Hepatocyte (in vitro differentiated cells): ENCODE data around the gene TBXAS1. TPM values are rescaled to one million over a fixed set of nuclear protein-coding genes. Genes with fewer than 3 reads are reported as not detected.

ENCODE experiments used
- DNase-seq: peaks from one replicate; pipeline ENCODE4 v3.0.0-alpha.2; 2016; ENCODE audit warnings: low spot score
- H2AFZ ChIP-seq: fragments of 200-600 bp; sonication (generic); 2 replicates; pipeline ENCODE4 v1.6.0; 2016; ENCODE audit warnings: antibody characterized with exemption, mild to moderate bottlenecking
- H3K27ac ChIP-seq: fragments of 200-600 bp; sonication (generic); 2 replicates; pipeline ENCODE4 v1.5.1; 2016; ENCODE audit warnings: mild to moderate bottlenecking
- H3K27me3 ChIP-seq: fragments of 200-600 bp; sonication (generic); 2 replicates; pipeline ENCODE4 v1.6.1; 2016
- H3K36me3 ChIP-seq: fragments of 200-600 bp; sonication (generic); replicated peaks from 2 replicates; pipeline ENCODE4 v1.5.1; 2016; ENCODE audit warnings: low read depth; ENCODE audit not compliant: insufficient read depth
- H3K4me1 ChIP-seq: fragments of 200-600 bp; sonication (generic); 2 replicates; pipeline ENCODE4 v1.5.1; 2016; ENCODE audit warnings: mild to moderate bottlenecking, moderate library complexity; ENCODE audit not compliant: insufficient read depth
- H3K4me2 ChIP-seq: fragments of 200-600 bp; sonication (generic); 2 replicates; pipeline ENCODE4 v1.6.0; 2016
- H3K4me3 ChIP-seq: fragments of 200-600 bp; sonication (generic); 2 replicates; pipeline ENCODE4 v1.5.1; 2016; ENCODE audit warnings: mild to moderate bottlenecking
- H3K79me2 ChIP-seq: fragments of 200-600 bp; sonication (generic); 2 replicates; pipeline ENCODE4 v1.6.0; 2017; ENCODE audit warnings: mild to moderate bottlenecking
- H3K9me2 ChIP-seq: fragments of 200-600 bp; sonication (generic); replicated peaks from 2 replicates; pipeline ENCODE4 v1.6.0; 2017; ENCODE audit warnings: mild to moderate bottlenecking; ENCODE audit not compliant: insufficient read depth
- H3K9me3 ChIP-seq: fragments of 200-600 bp; sonication (generic); 2 replicates; pipeline ENCODE4 v1.5.1; 2016; ENCODE audit warnings: low read depth, mild to moderate bottlenecking
- H4K20me1 ChIP-seq: fragments of 200-600 bp; sonication (generic); 2 replicates; pipeline ENCODE4 v1.6.0; 2016; ENCODE audit warnings: mild to moderate bottlenecking; ENCODE audit not compliant: insufficient read depth, poor library complexity, severe bottlenecking
- CTCF ChIP-seq: fragments of 200-600 bp; sonication (generic); IDR thresholded peaks from 2 replicates; pipeline ENCODE4 v1.5.1; 2016; ENCODE audit warnings: antibody characterized with exemption, mild to moderate bottlenecking; ENCODE audit not compliant: poor library complexity
- EZH2 ChIP-seq: fragments of 200-600 bp; sonication (generic); IDR thresholded peaks from 2 replicates; pipeline ENCODE4 v1.6.1; 2016; ENCODE audit warnings: antibody characterized with exemption, mild to moderate bottlenecking, borderline replicate concordance
- EZH2phosphoT487 ChIP-seq: fragments of 200-600 bp; sonication (generic); IDR thresholded peaks from one replicate; pipeline ENCODE4 v1.6.1; 2018; ENCODE audit warnings: antibody characterized with exemption, mild to moderate bottlenecking, low read depth, moderate library complexity; ENCODE audit not compliant: unreplicated experiment, severe bottlenecking
- WGBS: methylation state at CpG from one replicate; pipeline ENCODE4 v1.1.6; 2016; ENCODE audit warnings: low lambda C conversion rate; ENCODE audit errors: missing lambda C conversion rate; 5-methylcytosine and 5-hydroxymethylcytosine counted together
- polyA plus RNA-seq: library from polyadenylated mRNA; unstranded; fragments of >200 nt; fragmentation: Nextera tagmentation; extraction: Ambion mirVana; gene quantifications from 2 replicates; pipeline ENCODE4 v1.2.1, GENCODE V29; 2016
- total RNA-seq: library from RNA; depleted of rRNA; stranded (reverse); fragments of >200 nt; gene quantifications from 2 replicates; pipeline ENCODE4 v1.2.3, GENCODE V29; 2014

TBXAS1 gene
- total and polyA plus RNA-seq, 2 experiments from 2014 or later: 3.9 to 11.5 TPM

- Histone ChIP-seq H3K4me1 (no peaks in the 10 kb centered on the region), H3K9me2 (no peaks in the 10 kb centered on the region), H3K4me2 (no peak overlapping the region), H3K27me3 (no peaks in the 10 kb centered on the region), H3K4me3 (no peak overlapping the region), H3K79me2 (no peaks in the 10 kb centered on the region), H2AFZ (no peak overlapping the region), H3K27ac (no peak overlapping the region), H3K9me3 (no peaks in the 10 kb centered on the region), H4K20me1 (no peaks in the 10 kb centered on the region), H3K36me3 (no peaks in the 10 kb centered on the region)
- 46% methylated on average over 5 of the region's 7 CpGs for WGBS
- no peak for TF ChIP-seq EZH2
- no peak for TF ChIP-seq CTCF
- TF ChIP-seq EZH2phosphoT487: no peak
- no peak for DNase-seq
These were observed 206.5 kb downstream of the TBXAS1 start for GRCh38 chr7:140035400-140036223.

- Histone ChIP-seq H4K20me1 (no peaks in the 10 kb centered on the region), H3K27ac (no peak overlapping the region), H3K36me3 (no peaks in the 10 kb centered on the region), H3K4me2 (no peak overlapping the region), H3K9me3 (no peaks in the 10 kb centered on the region), H2AFZ (no peak overlapping the region), H3K79me2 (no peaks in the 10 kb centered on the region), H3K4me3 (no peak overlapping the region), H3K27me3 (no peaks in the 10 kb centered on the region), H3K4me1 (no peaks in the 10 kb centered on the region), H3K9me2 (no peaks in the 10 kb centered on the region)
- TF ChIP-seq EZH2 (no peak), EZH2phosphoT487 (no peak), CTCF (no peak)
- 73% methylated on average over 11 of the region's 11 CpGs for WGBS
- no peak for DNase-seq
These were observed 207.3 kb downstream of the TBXAS1 start for GRCh38 chr7:140036224-140036962.

DNA sequence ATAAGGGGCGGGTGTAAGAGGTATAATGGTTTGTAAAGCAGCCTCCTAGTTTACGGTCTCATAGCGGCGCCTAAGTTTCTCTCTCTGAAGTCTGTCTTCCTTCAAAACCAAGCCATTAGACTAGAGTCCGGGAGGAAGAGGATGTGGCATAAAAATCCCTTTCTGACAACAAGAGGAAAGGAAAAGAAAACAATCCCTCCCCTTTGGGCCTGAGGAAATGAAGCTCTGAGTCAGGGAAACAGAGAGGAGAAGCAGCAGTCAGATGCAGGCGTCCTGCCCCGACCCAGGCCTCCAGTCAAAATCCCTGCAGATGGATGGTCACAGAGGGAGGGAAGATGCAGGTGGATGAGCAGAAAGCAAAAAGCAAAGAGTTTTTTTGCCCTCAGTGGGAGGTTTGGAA is 210.0 kb downstream of the TBXAS1 start:
- Histone ChIP-seq H3K27ac (no peak overlapping the region), H3K9me3 (no peaks in the 10 kb centered on the region), H3K27me3 (no peaks in the 10 kb centered on the region), H3K4me2 (no peak overlapping the region), H2AFZ (no peak overlapping the region), H3K79me2 (no peaks in the 10 kb centered on the region), H3K4me3 (no peak overlapping the region), H3K36me3 (no peaks in the 10 kb centered on the region), H4K20me1 (no peaks in the 10 kb centered on the region), H3K9me2 (no peaks in the 10 kb centered on the region), H3K4me1 (no peaks in the 10 kb centered on the region)
- DNase-seq: no peak
- WGBS: 76% methylated on average over 7 of the region's 7 CpGs
- no peak for TF ChIP-seq EZH2
- no peak for TF ChIP-seq CTCF
